Keratinocyte (primary cell): ENCODE results near the gene CMIP.

Source experiments
- EZH2 ChIP-seq: IDR thresholded peaks from one replicate; pipeline ENCODE4 v1.6.1; 2012; ENCODE audit warnings: inconsistent platforms, mild to moderate bottlenecking, low read length, moderate library complexity
- TF ChIP-seq, protein P1 (sequence below), 3 experiments: IDR thresholded peaks in 1 of 3; conservative IDR thresholded peaks in 1 of 3; optimal IDR thresholded peaks in 1 of 3; 2 replicates in 2 of 3; 3 replicates in 1 of 3; pipeline versions ENCODE3 to v1.5.1; 2011; ENCODE audit warnings: low read length in 3 of 3, mild to moderate bottlenecking in 3 of 3, moderate library complexity in 2 of 3, control low read depth in 1 of 3, inconsistent platforms in 1 of 3; ENCODE audit not compliant: insufficient read depth in 2 of 3; ENCODE audit errors: extremely low read depth in 1 of 3

DNA sequence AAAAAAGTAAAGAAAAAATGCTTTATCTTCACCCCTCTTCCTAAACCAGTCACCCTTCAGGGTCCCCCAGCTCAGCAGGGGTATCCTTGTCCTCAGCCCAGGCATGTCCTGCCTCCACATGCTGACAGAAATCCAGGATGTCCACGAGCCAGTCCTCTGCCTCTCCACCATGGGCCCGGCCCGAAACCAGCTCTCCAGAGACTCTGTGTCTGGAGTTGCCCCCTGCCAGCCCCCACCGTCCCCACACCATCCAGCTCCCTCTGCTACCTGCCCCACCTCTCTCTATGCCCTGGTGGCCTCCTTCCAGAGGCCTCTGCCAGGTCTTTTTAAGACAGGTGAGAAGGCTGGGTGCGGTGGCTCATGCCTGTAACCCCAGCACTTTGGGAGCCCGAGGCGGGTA, 268.1 kb downstream of the CMIP start:
- TF ChIP-seq, protein P1, sequence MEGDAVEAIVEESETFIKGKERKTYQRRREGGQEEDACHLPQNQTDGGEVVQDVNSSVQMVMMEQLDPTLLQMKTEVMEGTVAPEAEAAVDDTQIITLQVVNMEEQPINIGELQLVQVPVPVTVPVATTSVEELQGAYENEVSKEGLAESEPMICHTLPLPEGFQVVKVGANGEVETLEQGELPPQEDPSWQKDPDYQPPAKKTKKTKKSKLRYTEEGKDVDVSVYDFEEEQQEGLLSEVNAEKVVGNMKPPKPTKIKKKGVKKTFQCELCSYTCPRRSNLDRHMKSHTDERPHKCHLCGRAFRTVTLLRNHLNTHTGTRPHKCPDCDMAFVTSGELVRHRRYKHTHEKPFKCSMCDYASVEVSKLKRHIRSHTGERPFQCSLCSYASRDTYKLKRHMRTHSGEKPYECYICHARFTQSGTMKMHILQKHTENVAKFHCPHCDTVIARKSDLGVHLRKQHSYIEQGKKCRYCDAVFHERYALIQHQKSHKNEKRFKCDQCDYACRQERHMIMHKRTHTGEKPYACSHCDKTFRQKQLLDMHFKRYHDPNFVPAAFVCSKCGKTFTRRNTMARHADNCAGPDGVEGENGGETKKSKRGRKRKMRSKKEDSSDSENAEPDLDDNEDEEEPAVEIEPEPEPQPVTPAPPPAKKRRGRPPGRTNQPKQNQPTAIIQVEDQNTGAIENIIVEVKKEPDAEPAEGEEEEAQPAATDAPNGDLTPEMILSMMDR (optimal IDR thresholded peaks at IDR 0.05 in 1 of 3, IDR thresholded peaks at IDR 0.05 in 1 of 3, conservative IDR thresholded peaks at IDR 0.05 in 1 of 3; ENCODE audit: extremely low read depth in 1 of 3, insufficient read depth in 2 of 3, low read length in 3 of 3): no peak
- TF ChIP-seq EZH2: no peak
